OCI-LY3 (cell line): ENCODE results near the gene PPP2R5B.

Experiments used
- H2AFZ ChIP-seq: fragments of 200-600, 300-600 bp; shearing (Covaris generic); 2 replicates; pipeline ENCODE4 v1.6.0; 2014; ENCODE audit warnings: antibody characterized with exemption, low read depth, low read length
- H3K27ac ChIP-seq: fragments of 200-600, 300-600 bp; sonication (generic); 2 replicates; pipeline ENCODE4 v1.5.1; 2014; ENCODE audit warnings: mild to moderate bottlenecking, low read length, moderate library complexity, mixed read lengths
- H3K27me3 ChIP-seq: fragments of 200-600, 300-600 bp; sonication (generic); 2 replicates; pipeline ENCODE4 v1.6.1; 2014; ENCODE audit warnings: low read depth, low read length, mixed read lengths
- H3K36me3 ChIP-seq: fragments of 200-600, 300-600 bp; sonication (generic); replicated peaks from 2 replicates; pipeline ENCODE3; 2014; ENCODE audit warnings: low read depth, low read length, mixed read lengths
- H3K4me1 ChIP-seq: fragments of 300-600, 200-600 bp; sonication (generic); 2 replicates; pipeline ENCODE4 v1.6.1; 2014; ENCODE audit warnings: low read length, mixed read lengths
- H3K4me2 ChIP-seq: fragments of 200-600, 300-600 bp; sonication (generic); 2 replicates; pipeline ENCODE4 v1.6.1; 2014; ENCODE audit warnings: low read length, mixed read lengths
- H3K4me3 ChIP-seq: fragments of 300-600, 200-600 bp; sonication (generic); 2 replicates; pipeline ENCODE4 v1.5.1; 2014; ENCODE audit warnings: antibody characterized with exemption, mild to moderate bottlenecking, low read length, moderate library complexity
- H3K79me2 ChIP-seq: fragments of 300-600, 200-600 bp; shearing (Covaris generic); 2 replicates; pipeline ENCODE4 v1.6.1; 2014; ENCODE audit warnings: mild to moderate bottlenecking, low read length, mixed read lengths
- H3K9ac ChIP-seq: fragments of 300-600, 200-600 bp; shearing (Covaris generic); 2 replicates; pipeline ENCODE4 v1.6.0; 2014; ENCODE audit warnings: mild to moderate bottlenecking, low read length, moderate library complexity
- H3K9me3 ChIP-seq: fragments of 200-600, 300-600 bp; shearing (Covaris generic); 2 replicates; pipeline ENCODE4 v1.6.1; 2014; ENCODE audit warnings: low read length, mixed read lengths; ENCODE audit not compliant: insufficient read depth
- H4K20me1 ChIP-seq: fragments of 200-600, 300-600 bp; sonication (generic); 2 replicates; pipeline ENCODE4 v1.6.1; 2016; ENCODE audit warnings: low read length, mixed read lengths; ENCODE audit not compliant: insufficient read depth
- EZH2phosphoT487 ChIP-seq: fragments of 200-600 bp; shearing (Covaris generic); IDR thresholded peaks from 2 replicates; pipeline ENCODE4 v1.6.1; 2018; ENCODE audit warnings: antibody characterized with exemption, mixed run types, low read depth
- TF ChIP-seq, protein P1 (sequence below): fragments of 200-600, 300-600 bp; sonication (generic); IDR thresholded peaks from 2 replicates; pipeline ENCODE4 v1.5.1; 2014; ENCODE audit warnings: antibody characterized with exemption, low read length, low read depth

PPP2R5B gene

DNA sequence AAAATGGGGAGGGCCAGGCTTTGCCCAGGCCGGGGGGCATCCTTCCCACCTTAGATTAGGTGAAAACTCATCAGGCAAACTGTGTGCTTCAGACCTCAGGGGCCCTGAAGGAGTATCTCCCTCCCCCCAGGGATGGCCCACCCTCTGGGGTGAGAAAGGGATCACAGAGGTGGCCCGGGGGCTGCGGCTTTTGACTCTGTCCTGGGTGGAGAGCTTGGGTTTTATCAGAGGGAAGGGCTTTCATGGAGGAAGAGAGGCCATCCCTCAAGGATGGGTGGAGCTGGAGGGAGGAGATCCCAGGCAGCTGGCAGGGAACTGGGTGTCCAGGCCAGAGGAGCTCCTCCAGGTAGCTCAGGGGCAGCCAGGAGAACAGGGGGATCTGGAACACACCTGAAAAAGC, 3.1 kb upstream of the PPP2R5B start:
- no peaks in the 10 kb centered on the region for H3K36me3 ChIP-seq
- H3K9me3 ChIP-seq, result no peaks in the 10 kb centered on the region
- H2AFZ ChIP-seq, result no peak overlapping the region
- no peaks in the 10 kb centered on the region for H3K27me3 ChIP-seq
- H3K27ac ChIP-seq, result no peak overlapping the region
- peaks cover 23% of the 10 kb centered on the region for H3K4me1 ChIP-seq
- H3K9ac ChIP-seq, result no peak overlapping the region
- TF ChIP-seq, protein P1, sequence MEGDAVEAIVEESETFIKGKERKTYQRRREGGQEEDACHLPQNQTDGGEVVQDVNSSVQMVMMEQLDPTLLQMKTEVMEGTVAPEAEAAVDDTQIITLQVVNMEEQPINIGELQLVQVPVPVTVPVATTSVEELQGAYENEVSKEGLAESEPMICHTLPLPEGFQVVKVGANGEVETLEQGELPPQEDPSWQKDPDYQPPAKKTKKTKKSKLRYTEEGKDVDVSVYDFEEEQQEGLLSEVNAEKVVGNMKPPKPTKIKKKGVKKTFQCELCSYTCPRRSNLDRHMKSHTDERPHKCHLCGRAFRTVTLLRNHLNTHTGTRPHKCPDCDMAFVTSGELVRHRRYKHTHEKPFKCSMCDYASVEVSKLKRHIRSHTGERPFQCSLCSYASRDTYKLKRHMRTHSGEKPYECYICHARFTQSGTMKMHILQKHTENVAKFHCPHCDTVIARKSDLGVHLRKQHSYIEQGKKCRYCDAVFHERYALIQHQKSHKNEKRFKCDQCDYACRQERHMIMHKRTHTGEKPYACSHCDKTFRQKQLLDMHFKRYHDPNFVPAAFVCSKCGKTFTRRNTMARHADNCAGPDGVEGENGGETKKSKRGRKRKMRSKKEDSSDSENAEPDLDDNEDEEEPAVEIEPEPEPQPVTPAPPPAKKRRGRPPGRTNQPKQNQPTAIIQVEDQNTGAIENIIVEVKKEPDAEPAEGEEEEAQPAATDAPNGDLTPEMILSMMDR, result no peak
- TF ChIP-seq EZH2phosphoT487, result no peak
- H4K20me1 ChIP-seq, result no peaks in the 10 kb centered on the region
- peaks cover 6% of the 10 kb centered on the region for H3K79me2 ChIP-seq
- no peak overlapping the region for H3K4me2 ChIP-seq
- H3K4me3 ChIP-seq, result no peak overlapping the region

DNA sequence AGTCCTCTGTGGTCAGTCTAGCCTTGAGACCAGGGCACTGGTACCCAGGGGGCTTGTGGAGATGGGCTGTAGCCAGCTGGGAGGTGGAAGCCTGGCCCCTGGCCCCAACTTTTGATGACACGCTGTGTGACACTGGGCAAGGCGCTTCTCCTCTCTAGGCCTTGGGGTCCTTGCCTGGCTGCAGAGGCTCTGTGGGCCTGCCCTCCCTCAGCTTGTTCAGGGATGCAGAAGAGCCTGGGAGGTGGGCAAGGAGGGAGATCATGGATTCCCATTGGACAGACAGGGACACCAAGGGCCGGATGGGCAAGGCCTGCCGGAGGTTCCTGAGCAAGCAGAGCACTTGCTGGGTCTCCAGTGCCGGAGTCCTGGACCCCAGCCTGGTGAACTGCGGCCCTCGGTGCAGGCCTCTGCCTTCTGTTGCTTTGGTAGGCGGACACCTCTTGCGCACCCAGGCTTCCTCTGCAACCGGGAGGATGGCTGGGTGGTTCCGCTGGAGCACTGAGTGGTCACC, 1.3 kb upstream of the PPP2R5B start:
- Histone ChIP-seq H3K27ac (no peak overlapping the region), H3K36me3 (peaks cover 3% of the 10 kb centered on the region), H3K79me2 (no peaks in the 10 kb centered on the region), H4K20me1 (no peaks in the 10 kb centered on the region), H3K4me3 (no peak overlapping the region), H3K27me3 (no peaks in the 10 kb centered on the region), H3K9ac (no peak overlapping the region), H2AFZ (0 out of 2 replicates have a peak overlapping the region, but pooled peaks have one; percentile 93), H3K4me2 (peak overlapping the region; percentile 86; the same call in 1 of the 2 replicates), H3K4me1 (peaks cover 18% of the 10 kb centered on the region), H3K9me3 (no peaks in the 10 kb centered on the region)
- TF ChIP-seq EZH2phosphoT487, result no peak
- TF ChIP-seq, protein P1, result no peak

DNA sequence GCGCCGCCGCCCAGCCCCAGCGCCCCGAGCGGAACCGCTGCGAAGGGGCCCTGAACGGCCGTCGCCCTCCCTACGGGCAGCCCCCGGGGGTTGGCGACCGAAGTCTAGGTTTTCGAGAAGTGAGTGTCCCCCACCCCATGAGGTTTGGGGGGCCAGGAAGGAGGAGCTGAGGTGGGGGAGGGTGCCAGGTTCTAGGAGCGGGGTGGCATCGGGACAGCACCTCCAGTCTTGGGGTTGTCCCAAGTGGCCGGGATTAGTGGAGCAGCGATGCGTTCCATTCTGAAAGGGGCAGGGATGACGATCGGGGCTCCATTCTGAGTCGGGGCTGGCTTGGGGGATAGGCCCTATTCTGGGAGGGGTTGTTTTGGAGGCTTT, 408 bp downstream of the PPP2R5B start:
- H2AFZ ChIP-seq, result peak overlapping the region; percentile 33
- no peaks in the 10 kb centered on the region for H4K20me1 ChIP-seq
- peak overlapping the region; percentile 71 for H3K9ac ChIP-seq
- no peaks in the 10 kb centered on the region for H3K27me3 ChIP-seq
- peak overlapping the region; percentile 86 for H3K4me3 ChIP-seq
- peaks cover 6% of the 10 kb centered on the region for H3K36me3 ChIP-seq
- peak overlapping the region; percentile 86 for H3K4me2 ChIP-seq
- H3K79me2 ChIP-seq, result no peaks in the 10 kb centered on the region
- TF ChIP-seq, protein P1, result no peak
- TF ChIP-seq EZH2phosphoT487, result no peak
- no peaks in the 10 kb centered on the region for H3K9me3 ChIP-seq
- peaks cover 15% of the 10 kb centered on the region for H3K4me1 ChIP-seq
- H3K27ac ChIP-seq, result peak overlapping the region; percentile 18; the same call in 1 of the 2 replicates

DNA sequence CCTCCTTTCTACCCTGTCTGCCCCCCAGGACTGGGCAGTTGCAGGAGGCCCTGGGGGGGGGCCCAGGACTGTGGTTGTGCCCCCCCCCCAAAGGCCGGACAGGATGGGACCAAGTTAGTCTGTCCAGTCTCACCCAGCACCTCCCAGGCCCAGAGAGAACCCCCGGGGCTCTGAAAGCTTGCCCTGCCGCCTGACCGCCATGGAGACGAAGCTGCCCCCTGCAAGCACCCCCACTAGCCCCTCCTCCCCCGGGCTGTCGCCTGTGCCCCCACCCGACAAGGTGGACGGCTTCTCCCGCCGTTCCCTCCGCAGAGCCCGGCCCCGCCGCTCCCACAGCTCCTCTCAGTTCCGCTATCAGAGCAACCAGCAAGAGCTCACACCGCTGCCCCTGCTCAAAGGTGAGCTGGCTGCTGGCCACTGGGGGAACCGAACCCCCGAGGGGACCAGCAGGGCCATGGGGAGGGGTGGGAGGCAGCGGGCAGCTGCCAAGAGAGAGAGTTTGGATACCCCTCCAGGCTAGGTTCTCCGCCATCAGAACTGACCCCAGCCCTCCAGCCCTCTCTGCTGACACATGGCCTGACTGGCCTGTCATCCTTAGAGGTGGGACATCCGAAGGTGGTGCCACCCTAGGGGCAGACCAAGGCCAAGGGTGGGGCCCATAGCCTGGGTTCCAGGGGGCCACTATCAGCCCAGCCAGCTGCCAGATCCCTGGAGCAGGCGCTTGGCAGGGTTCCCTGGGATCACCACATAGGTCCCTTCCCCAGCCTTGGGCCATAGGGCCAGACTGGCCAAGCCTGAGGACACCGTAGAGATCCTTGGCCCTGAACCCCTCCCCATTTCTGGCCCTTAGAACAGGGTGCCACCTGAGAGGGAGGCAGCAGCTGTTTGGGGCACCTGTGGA, 1.3 kb downstream of the PPP2R5B start:
- Histone ChIP-seq H4K20me1 (no peaks in the 10 kb centered on the region), H3K27ac (no peak overlapping the region), H2AFZ (no peak overlapping the region), H3K36me3 (peaks cover 10% of the 10 kb centered on the region), H3K27me3 (no peaks in the 10 kb centered on the region), H3K9ac (peak overlapping the region; percentile 71; the same call in 1 of the 2 replicates), H3K9me3 (no peaks in the 10 kb centered on the region), H3K4me2 (peak overlapping the region; percentile 86), H3K4me3 (peak overlapping the region; percentile 86), H3K4me1 (peaks cover 15% of the 10 kb centered on the region), H3K79me2 (no peaks in the 10 kb centered on the region)
- TF ChIP-seq, protein P1, result no peak
- TF ChIP-seq EZH2phosphoT487, result no peak
